Esophagus (tissue), 2 donors: ENCODE measurements around the gene FBXW4. TPM values are rescaled to one million over a fixed set of nuclear protein-coding genes. Genes with fewer than 3 reads are reported as not detected.

Source experiments
- H3K27ac ChIP-seq, 2 donors: one replicate each; pipeline ENCODE4 v1.5.1; 2013; ENCODE audit warnings: low read depth in 2 of 2, mild to moderate bottlenecking in 2 of 2, inconsistent platforms in 1 of 2, low read length in 1 of 2, moderate library complexity in 1 of 2
- H3K27me3 ChIP-seq, 2 donors: one replicate each; pipeline ENCODE4 v1.6.1; 2013; ENCODE audit warnings: low read length in 2 of 2, control low read depth in 1 of 2, mild to moderate bottlenecking in 1 of 2; ENCODE audit not compliant: insufficient read depth in 2 of 2, control insufficient read depth in 1 of 2
- H3K36me3 ChIP-seq, 2 donors: one replicate each; pipeline ENCODE4 v1.6.1; 2013; ENCODE audit warnings: low read length in 1 of 2; ENCODE audit not compliant: control insufficient read depth in 2 of 2, insufficient read depth in 2 of 2
- H3K4me1 ChIP-seq, 2 donors: one replicate each; pipeline ENCODE4 v1.6.1; 2013; ENCODE audit warnings: low read length in 1 of 2; ENCODE audit not compliant: control insufficient read depth in 2 of 2, insufficient read depth in 2 of 2
- H3K4me3 ChIP-seq, 2 donors: one replicate each; pipeline ENCODE4 v1.5.1; 2013; ENCODE audit warnings: low read length in 2 of 2, mild to moderate bottlenecking in 2 of 2, low read depth in 1 of 2, moderate library complexity in 1 of 2
- H3K9me3 ChIP-seq, 2 donors: one replicate each; pipeline ENCODE4 v1.6.1; 2013; ENCODE audit warnings: mild to moderate bottlenecking in 2 of 2, low read depth in 1 of 2, low read length in 1 of 2, moderate library complexity in 1 of 2; ENCODE audit not compliant: control insufficient read depth in 2 of 2, insufficient read depth in 1 of 2
- WGBS, 2 donors: extraction: QIAGEN DNeasy Blood & Tissue Kit; methylation state at CpG; one replicate each; pipeline ENCODE4 v1.1.7; 2013; 5-methylcytosine and 5-hydroxymethylcytosine counted together
- polyA plus RNA-seq, 2 donors: library from polyadenylated mRNA; stranded (reverse); fragments of 200-250 nt; gene quantifications; one replicate each; pipeline ENCODE4 v1.2.3, GENCODE V29; 2013
- donor health status: healthy with polysubstance abuse.
- donor health status: Bipolar disorder and iron deficiency.

FBXW4 gene
- polyA plus RNA-seq, 2 donors, result 27.0 to 31.1 TPM

GRCh38 chr10:101573885-101574753, 120.9 kb downstream of the FBXW4 start:
- H3K36me3 ChIP-seq, result peaks cover 0 to 6% of the 10 kb centered on the region in 2 donors
- peaks cover 0 to 5% of the 10 kb centered on the region in 2 donors for H3K9me3 ChIP-seq
- WGBS, 2 donors, result 88 to 89% methylated on average over 25 of the region's 25 CpGs
- H3K4me1 ChIP-seq, result peaks cover 0 to 13% of the 10 kb centered on the region in 2 donors
- H3K27me3 ChIP-seq, result no peaks in the 10 kb centered on the region
- no peak overlapping the region for H3K4me3 ChIP-seq
- H3K27ac ChIP-seq, result no peak overlapping the region

GRCh38 chr10:101572785-101573184, 122.2 kb downstream of the FBXW4 start:
- H3K4me3 ChIP-seq, result no peak overlapping the region
- WGBS, 2 donors, result 91 to 93% methylated on average over 2 of the region's 2 CpGs
- H3K36me3 ChIP-seq, result no peaks in the 10 kb centered on the region
- no peak overlapping the region for H3K27ac ChIP-seq
- peaks cover 0 to 5% of the 10 kb centered on the region in 2 donors for H3K9me3 ChIP-seq
- H3K27me3 ChIP-seq, result peaks cover 0 to 2% of the 10 kb centered on the region in 2 donors
- H3K4me1 ChIP-seq, result peaks cover 0 to 13% of the 10 kb centered on the region in 2 donors

- Histone ChIP-seq H3K9me3 (peaks cover 0 to 5% of the 10 kb centered on the region in 2 donors), H3K4me3 (no peak overlapping the region), H3K27me3 (peaks cover 0 to 2% of the 10 kb centered on the region in 2 donors), H3K4me1 (peaks cover 0 to 13% of the 10 kb centered on the region in 2 donors), H3K27ac (no peak overlapping the region), H3K36me3 (no peaks in the 10 kb centered on the region)
- WGBS, 2 donors, result 87 to 90% methylated on average over 7 of the region's 7 CpGs
Observed at GRCh38 chr10:101572126-101572525, 122.8 kb downstream of the FBXW4 start.

GRCh38 chr10:101571271-101571925, 123.6 kb downstream of the FBXW4 start:
- no peaks in the 10 kb centered on the region for H3K36me3 ChIP-seq
- H3K27me3 ChIP-seq, result peaks cover 0 to 4% of the 10 kb centered on the region in 2 donors
- peaks cover 0 to 17% of the 10 kb centered on the region in 2 donors for H3K4me1 ChIP-seq
- no peak overlapping the region for H3K4me3 ChIP-seq
- H3K9me3 ChIP-seq, result peaks cover 0 to 5% of the 10 kb centered on the region in 2 donors
- WGBS, 2 donors, result 64 to 73% methylated on average over 8 of the region's 8 CpGs
- no peak overlapping the region for H3K27ac ChIP-seq

- 8% methylated on average over 36 to 37 of the region's 37 CpGs for WGBS, 2 donors
- Histone ChIP-seq H3K4me1 (peaks cover 0 to 21% of the 10 kb centered on the region in 2 donors), H3K9me3 (peaks cover 0 to 5% of the 10 kb centered on the region in 2 donors), H3K4me3 (peak overlapping the region; percentile 12 to 59), H3K27me3 (peaks cover 0 to 9% of the 10 kb centered on the region in 2 donors), H3K27ac (no peak overlapping the region), H3K36me3 (no peaks in the 10 kb centered on the region)
Observed at GRCh38 chr10:101570428-101571270, 124.3 kb downstream of the FBXW4 start.

- H3K27ac ChIP-seq, result peak overlapping the region in 1 of 2 donors; percentile 47
- H3K9me3 ChIP-seq, result peaks cover 0 to 5% of the 10 kb centered on the region in 2 donors
- peaks cover 0 to 20% of the 10 kb centered on the region in 2 donors for H3K4me1 ChIP-seq
- H3K4me3 ChIP-seq, result peak overlapping the region; percentile 57 to 59
- H3K27me3 ChIP-seq, result peaks cover 0 to 9% of the 10 kb centered on the region in 2 donors
- H3K36me3 ChIP-seq, result no peaks in the 10 kb centered on the region
- WGBS, 2 donors, result 1 to 2% methylated on average over 46 to 56 of the region's 56 CpGs
Observed at GRCh38 chr10:101569622-101570427, 125.1 kb downstream of the FBXW4 start.

- 10% methylated on average over 11 of the region's 11 CpGs for WGBS, 2 donors
- Histone ChIP-seq H3K4me1 (peaks cover 0 to 20% of the 10 kb centered on the region in 2 donors), H3K36me3 (no peaks in the 10 kb centered on the region), H3K27me3 (peaks cover 0 to 9% of the 10 kb centered on the region in 2 donors), H3K27ac (no peak overlapping the region), H3K9me3 (peaks cover 0 to 5% of the 10 kb centered on the region in 2 donors), H3K4me3 (no peak overlapping the region)
Observed at GRCh38 chr10:101569323-101569621, 125.7 kb downstream of the FBXW4 start.

GRCh38 chr10:101568054-101568745, 126.8 kb downstream of the FBXW4 start:
- peaks cover 0 to 5% of the 10 kb centered on the region in 2 donors for H3K9me3 ChIP-seq
- peaks cover 0 to 20% of the 10 kb centered on the region in 2 donors for H3K4me1 ChIP-seq
- H3K27me3 ChIP-seq, result peaks cover 0 to 9% of the 10 kb centered on the region in 2 donors
- H3K4me3 ChIP-seq, result no peak overlapping the region
- no peak overlapping the region for H3K27ac ChIP-seq
- H3K36me3 ChIP-seq, result no peaks in the 10 kb centered on the region
- 82 to 84% methylated on average over 17 of the region's 17 CpGs for whole genome bisulfite sequencing, 2 donors
